ACC112 (cell line): Measurements from ENCODE around the gene MSRB1.
"Not testable (repeated sequence)": the region's sequence is repeated elsewhere in the genome, so short reads cannot be mapped to it uniquely, and the experiment has no call there.

Source experiments
- H2AFZ ChIP-seq: fragments of 200-600 bp; sonication (generic); one replicate; pipeline ENCODE4 v1.6.0; 2017; ENCODE audit warnings: antibody characterized with exemption, low read length; ENCODE audit not compliant: unreplicated experiment
- H3K27ac ChIP-seq: fragments of 200-600 bp; sonication (generic); 2 replicates; pipeline ENCODE4 v1.5.1; 2014; ENCODE audit warnings: low read depth, mild to moderate bottlenecking, antibody characterized with exemption, low read length, moderate library complexity
- H3K27me3 ChIP-seq: fragments of 200-600 bp; sonication (generic); 2 replicates; pipeline ENCODE4 v1.6.1; 2014; ENCODE audit warnings: mild to moderate bottlenecking, antibody characterized with exemption, low read length, moderate library complexity, mixed read lengths; ENCODE audit not compliant: insufficient read depth
- H3K36me3 ChIP-seq: fragments of 200-600 bp; sonication (generic); 2 replicates; pipeline ENCODE4 v1.6.1; 2016; ENCODE audit warnings: mild to moderate bottlenecking, antibody characterized with exemption, low read length, moderate library complexity, mixed read lengths; ENCODE audit not compliant: insufficient read depth
- H3K4me1 ChIP-seq: fragments of 200-600 bp; sonication (generic); one replicate; pipeline ENCODE4 v1.6.1; 2016; ENCODE audit warnings: low read length, mixed read lengths; ENCODE audit not compliant: insufficient read depth, unreplicated experiment, control insufficient read depth
- H3K4me3 ChIP-seq: fragments of 200-600 bp; sonication (generic); 2 replicates; pipeline ENCODE4 v1.5.1; 2014; ENCODE audit warnings: mild to moderate bottlenecking, low read depth, low read length
- H3K79me2 ChIP-seq: fragments of 200-600 bp; sonication (generic); one replicate; pipeline ENCODE4 v1.6.0; 2016; ENCODE audit warnings: low read length; ENCODE audit not compliant: control insufficient read depth, unreplicated experiment, insufficient read depth

The MSRB1 gene

GRCh38 chr16:1945559-1946391 lies 2.8 kb upstream of the MSRB1 start:
- no peak overlapping the region for H3K27ac ChIP-seq
- H3K79me2 ChIP-seq = no peaks in the 10 kb centered on the region
- no peak overlapping the region for H2AFZ ChIP-seq
- no peaks in the 10 kb centered on the region for H3K27me3 ChIP-seq
- no peaks in the 10 kb centered on the region for H3K36me3 ChIP-seq
- H3K4me1 ChIP-seq = peaks cover 10% of the 10 kb centered on the region
- no peak overlapping the region for H3K4me3 ChIP-seq

DNA sequence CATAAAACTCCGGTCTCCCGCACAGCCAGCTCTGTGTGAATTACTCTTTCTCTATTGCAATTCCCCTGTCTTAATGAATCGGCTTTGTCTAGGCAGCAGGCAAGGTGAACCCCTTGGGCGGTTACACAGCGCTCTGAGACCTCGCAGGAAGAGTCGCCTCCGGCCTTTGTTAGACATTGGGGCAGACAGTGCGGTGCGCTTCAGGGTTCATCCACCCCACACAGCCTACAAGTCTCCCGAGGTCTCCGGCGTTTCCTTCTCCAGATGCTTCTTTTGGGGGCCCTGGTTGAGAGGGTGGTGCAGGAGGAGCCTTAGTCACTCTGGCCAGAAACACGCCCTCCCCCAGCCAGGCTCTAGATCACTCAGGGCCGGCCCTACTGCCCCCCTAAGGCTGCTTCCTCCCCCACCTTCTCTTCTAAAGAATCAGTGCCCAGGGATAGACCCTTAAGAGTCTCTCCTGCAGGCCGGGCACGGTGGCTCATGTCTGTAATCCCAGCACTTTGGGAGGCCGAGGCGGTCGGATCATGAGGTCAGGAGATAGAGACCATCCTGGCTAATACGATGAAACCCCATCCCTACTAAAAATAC lies 1.7 kb upstream of the MSRB1 start:
- H2AFZ ChIP-seq = no peak overlapping the region
- no peak overlapping the region for H3K27ac ChIP-seq
- H3K36me3 ChIP-seq = no peaks in the 10 kb centered on the region
- H3K27me3 ChIP-seq = no peaks in the 10 kb centered on the region
- H3K4me3 ChIP-seq = no peak overlapping the region
- peaks cover 10% of the 10 kb centered on the region for H3K4me1 ChIP-seq
- no peaks in the 10 kb centered on the region for H3K79me2 ChIP-seq

DNA sequence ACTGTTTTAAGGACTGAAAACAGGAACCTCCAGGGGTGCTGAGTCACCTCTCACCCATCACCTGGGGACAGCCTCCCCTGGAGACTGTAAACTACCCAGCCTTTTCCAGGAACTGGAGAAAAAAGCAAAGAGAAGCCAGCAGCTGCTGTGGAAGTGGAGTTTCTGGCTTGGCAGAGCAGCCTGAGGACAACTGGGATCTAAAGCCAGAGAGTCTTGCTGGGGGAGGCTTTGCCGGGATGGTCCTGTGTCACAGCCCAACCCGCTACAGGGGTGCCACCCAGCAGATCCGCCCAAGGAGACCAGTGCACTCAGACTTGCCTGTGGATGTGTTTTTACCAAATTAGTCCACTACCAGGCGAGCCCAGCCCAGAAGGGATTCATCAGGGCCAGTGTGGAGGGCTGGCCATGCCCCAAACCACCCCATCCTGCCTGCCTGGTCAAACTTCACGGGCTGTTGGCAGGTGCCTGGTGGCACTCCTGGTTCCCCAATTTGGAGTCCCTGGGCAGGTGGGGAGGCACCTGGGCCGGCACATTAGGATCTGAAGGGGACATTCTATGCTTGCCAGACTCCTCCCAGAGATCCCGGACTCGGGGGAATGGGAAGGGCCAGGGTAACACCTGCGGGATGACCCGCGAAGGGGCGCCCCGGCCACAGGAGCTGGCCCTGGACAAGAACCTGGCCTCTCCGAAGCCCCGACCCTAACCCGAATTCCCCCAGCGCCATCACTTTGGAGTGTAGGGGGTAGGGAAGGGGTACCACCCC lies 771 bp downstream of the MSRB1 start:
- H2AFZ ChIP-seq = peak overlapping the region; percentile 59
- H3K4me1 ChIP-seq = peaks cover 10% of the 10 kb centered on the region
- peak overlapping the region; percentile 91 for H3K4me3 ChIP-seq
- H3K79me2 ChIP-seq = no peaks in the 10 kb centered on the region
- no peak overlapping the region for H3K27ac ChIP-seq
- no peaks in the 10 kb centered on the region for H3K36me3 ChIP-seq
- no peaks in the 10 kb centered on the region for H3K27me3 ChIP-seq

GRCh38 chr16:1941162-1942046 lies 1.6 kb downstream of the MSRB1 start:
- Histone ChIP-seq H3K4me1 (peaks cover 10% of the 10 kb centered on the region), H3K36me3 (no peaks in the 10 kb centered on the region), H3K4me3 (peak overlapping the region; percentile 91), H3K79me2 (no peaks in the 10 kb centered on the region), H3K27me3 (no peaks in the 10 kb centered on the region), H2AFZ (no peak overlapping the region), H3K27ac (no peak overlapping the region)

DNA sequence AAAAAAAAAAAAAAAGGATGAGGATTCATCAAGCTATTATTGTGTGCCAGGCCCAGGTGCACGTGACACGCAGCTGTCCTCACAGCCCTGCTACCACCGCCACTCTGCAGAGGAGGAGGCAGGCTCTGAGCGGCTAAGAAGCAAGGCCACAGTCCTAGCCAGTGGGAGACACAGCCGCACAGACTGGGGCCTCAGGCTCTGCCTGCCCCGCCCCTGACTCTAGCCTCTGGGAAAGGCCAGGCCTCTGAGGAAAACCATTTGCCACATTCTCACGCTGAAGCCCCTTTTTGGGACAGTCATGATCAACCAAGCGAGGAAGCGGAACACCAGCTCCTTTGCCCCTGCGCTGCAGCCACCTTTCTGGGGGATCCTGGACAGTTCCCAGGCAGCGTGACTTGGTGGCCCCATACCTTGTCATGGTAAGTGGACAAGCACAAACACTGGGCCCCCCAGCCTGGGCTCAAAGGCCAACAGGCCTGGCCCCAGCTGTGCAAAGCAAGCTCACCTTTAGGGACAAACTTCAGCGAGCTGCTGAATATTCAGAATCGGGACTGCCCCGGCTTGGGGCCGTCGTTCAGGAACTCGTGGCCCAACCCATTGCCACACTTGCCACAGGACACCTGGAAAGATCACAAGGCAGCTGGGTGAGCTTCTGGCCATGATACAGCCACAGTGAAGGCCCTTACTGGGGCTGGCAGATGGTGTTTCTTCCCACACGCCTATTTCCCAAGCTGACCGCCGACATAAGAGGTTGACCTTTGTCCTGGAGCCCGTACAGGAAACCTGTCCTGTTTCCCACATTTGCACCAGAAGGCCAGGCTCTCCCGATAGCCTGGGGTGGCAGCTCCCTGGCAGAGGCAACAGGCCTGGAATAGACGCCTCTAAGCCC lies 2.5 kb downstream of the MSRB1 start:
- H3K4me3 ChIP-seq = no peak overlapping the region

DNA sequence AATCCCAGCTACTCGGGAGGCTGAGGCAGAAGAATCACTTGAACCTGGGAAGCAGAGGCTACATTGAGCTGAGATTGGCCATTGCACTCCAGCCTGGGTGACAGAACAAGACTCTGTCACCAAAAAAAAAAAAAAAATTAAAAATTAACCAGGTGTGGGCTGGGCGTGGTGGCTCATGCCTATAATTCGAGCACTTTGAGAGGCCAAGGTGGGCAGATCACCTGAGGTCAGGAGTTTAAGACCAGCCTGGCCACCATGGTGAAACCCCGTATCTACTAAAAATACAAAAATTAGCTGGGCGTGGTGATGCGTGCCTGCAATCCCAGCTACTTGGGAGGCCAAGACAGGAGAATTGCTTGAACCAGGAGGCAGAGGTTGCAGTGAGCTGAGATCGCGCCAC lies 3.2 kb downstream of the MSRB1 start:
- not testable (repeated sequence) for H3K27ac ChIP-seq, H3K36me3 ChIP-seq, H3K4me3 ChIP-seq, H3K79me2 ChIP-seq, H3K27me3 ChIP-seq, H2AFZ ChIP-seq
- peaks cover 10% of the 10 kb centered on the region for H3K4me1 ChIP-seq

More for the DNA sequence above, 2.5 kb downstream of the MSRB1 start:
- Histone ChIP-seq H3K4me1 (peaks cover 10% of the 10 kb centered on the region), H3K36me3 (no peaks in the 10 kb centered on the region), H2AFZ (no peak overlapping the region), H3K27ac (no peak overlapping the region), H3K79me2 (no peaks in the 10 kb centered on the region), H3K27me3 (no peaks in the 10 kb centered on the region)

GRCh38 chr16:1938910-1939309 lies 4.1 kb downstream of the MSRB1 start:
- H3K36me3 ChIP-seq = no peaks in the 10 kb centered on the region
- H2AFZ ChIP-seq = no peak overlapping the region
- H3K27me3 ChIP-seq = no peaks in the 10 kb centered on the region
- no peak overlapping the region for H3K27ac ChIP-seq
- H3K79me2 ChIP-seq = no peaks in the 10 kb centered on the region
- no peak overlapping the region for H3K4me3 ChIP-seq
- peaks cover 10% of the 10 kb centered on the region for H3K4me1 ChIP-seq

- Histone ChIP-seq H3K4me3 (no peak overlapping the region), H3K27ac (no peak overlapping the region)
Measured at GRCh38 chr16:1938316-1938715, 4.7 kb downstream of the MSRB1 start.

DNA sequence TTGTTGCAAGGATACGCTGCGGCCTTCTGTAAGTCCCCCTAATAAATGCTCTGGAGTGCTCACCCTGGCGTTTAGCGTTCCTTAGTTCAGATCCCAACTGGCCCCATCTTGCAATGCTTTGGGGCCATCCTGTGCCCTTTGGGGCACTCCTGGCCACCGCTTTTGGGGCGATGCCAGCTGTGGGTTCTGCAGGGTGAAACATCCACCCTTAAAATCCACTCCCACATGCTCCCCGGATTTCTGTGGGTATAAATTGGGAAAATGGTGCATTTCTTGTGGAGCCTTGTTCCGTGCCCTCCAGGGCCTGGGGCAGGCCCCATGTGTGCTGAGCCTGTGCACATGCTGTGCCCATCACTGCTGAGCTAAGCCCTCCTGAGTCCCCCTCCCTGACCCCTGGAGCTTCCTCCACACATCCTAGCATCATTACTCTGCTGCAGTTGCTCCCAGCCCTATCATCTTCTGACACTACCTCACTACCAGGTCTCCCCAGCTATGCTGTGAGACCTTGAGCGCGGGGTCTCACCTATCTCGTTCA lies 6.0 kb downstream of the MSRB1 start:
- no peaks in the 10 kb centered on the region for H3K36me3 ChIP-seq
- peaks cover 7% of the 10 kb centered on the region for H3K4me1 ChIP-seq
- no peaks in the 10 kb centered on the region for H3K79me2 ChIP-seq
- H3K27ac ChIP-seq = no peak overlapping the region
- H3K27me3 ChIP-seq = no peaks in the 10 kb centered on the region
- H3K4me3 ChIP-seq = no peak overlapping the region
- no peak overlapping the region for H2AFZ ChIP-seq

More at GRCh38 chr16:1938316-1938715, 4.7 kb downstream of the MSRB1 start:
- no peak overlapping the region for H2AFZ ChIP-seq
- no peaks in the 10 kb centered on the region for H3K27me3 ChIP-seq
- H3K36me3 ChIP-seq = no peaks in the 10 kb centered on the region
- no peaks in the 10 kb centered on the region for H3K79me2 ChIP-seq
- peaks cover 10% of the 10 kb centered on the region for H3K4me1 ChIP-seq
